ENCODE data around the gene KLK1. TPM values are rescaled to one million over a fixed set of nuclear protein-coding genes. Genes with fewer than 3 reads are reported as not detected.

KLK1 gene
- total and polyA plus RNA-seq, 2 of the 13 experiments (the other 11 are each of a cell fraction or from before 2014, with no cell fraction given) = not detected

DNA sequence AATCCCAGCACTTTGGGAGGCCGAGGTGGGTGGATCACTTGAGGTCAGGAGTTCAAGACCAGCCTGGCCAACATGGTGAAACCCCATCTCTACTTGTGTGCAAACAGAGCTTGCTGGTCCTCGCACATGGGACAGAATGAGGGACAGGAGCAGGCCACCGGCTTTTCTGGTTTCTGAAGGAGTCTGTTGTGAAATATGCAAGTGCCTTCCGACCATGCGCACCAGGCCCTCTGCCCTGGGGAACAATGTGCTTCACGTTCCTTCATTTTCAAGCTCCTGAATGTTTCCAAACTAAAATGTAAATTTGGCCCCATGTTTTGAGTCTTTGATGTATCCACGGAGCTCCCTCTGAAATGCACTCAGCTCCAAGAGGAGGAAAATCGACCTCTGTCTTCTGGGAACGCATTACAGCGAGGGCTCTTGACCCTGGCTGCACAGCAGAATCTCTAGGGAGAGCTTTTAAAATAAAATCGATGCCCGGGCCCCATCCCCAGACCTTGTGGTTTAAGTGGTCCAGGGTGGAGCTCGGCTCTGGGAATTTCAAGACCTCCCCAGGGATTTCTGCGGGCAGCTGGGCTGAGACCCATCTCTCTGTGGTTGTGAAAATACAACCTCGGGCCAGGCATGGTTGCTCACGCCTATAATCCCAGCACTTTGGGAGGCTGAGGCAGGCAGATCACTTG lies 42.7 kb downstream of the KLK1 start (continued):
- TF ChIP-seq ZNF256 (CRISPR knock-in tag; conservative IDR thresholded peaks at IDR 0.05) (no peak), ZNF772 (CRISPR knock-in tag; IDR thresholded peaks at IDR 0.05) (no peak)

DNA sequence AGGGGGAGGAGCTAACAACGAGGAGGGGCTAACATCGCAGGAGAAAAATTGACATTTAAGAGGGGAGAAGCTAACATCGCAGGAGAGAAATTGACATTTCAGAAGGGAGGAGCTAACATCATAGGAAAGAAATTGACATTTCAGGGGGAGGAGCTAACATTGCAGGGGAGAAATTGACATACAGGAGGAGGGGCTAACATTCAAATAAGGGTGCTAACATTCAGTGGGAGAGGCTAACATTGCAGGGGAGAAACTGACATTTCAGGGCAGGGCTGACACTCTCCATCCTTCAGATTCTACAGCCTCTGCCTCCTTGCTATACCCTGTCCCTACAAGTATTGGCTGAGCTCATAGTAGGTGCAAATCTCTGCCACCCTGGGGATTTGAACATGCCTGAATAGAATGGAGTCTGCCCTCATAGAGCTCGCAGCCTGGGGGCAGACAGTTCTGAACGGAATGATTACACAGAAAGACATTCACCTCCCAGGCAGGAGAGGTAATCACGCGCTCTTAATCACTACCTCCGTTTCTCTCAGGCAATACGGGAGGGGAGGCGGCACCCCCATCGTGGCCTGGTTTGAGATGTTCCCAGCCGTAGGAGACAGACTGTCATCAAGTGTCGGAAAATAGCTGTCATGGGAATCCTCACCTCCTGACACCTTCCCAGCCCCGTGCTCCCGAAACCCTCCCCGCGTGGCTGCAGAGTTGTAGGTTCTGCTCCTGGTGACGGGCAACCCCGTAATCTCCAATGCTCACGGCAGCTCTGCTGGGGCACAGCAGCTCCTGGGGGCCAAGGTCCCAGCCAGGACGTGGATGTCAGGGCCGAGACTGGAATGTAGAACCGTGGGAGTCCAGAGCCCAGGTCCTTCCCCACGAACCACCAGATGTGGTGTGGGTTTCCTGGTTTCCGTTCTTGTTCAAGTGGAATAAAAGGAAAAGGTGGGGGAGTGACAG lies 43.8 kb downstream of the KLK1 start:
- no peak overlapping the region for H3K4me2 ChIP-seq (ENCODE audit: low read depth, low read length)
- TF ChIP-seq EZH2 (conservative IDR thresholded peaks at IDR 0.05; ENCODE audit: low read depth, low read length) (0 out of 2 replicates have a peak, but pooled peaks have one; percentile 29), CENPT (CRISPR knock-in tag; IDR thresholded peaks at IDR 0.05; ENCODE audit: low read depth) (no peak)
- POLR2A ChIA-PET = no interaction called here
- H3K4me1 ChIP-seq (ENCODE audit: insufficient read depth, low read length) = 0 out of 2 replicates have a peak, but pooled peaks cover 6% of the 10 kb centered on the region
- BruUV-seq (replicated peaks) = no TSS peak
- H3K79me2 ChIP-seq (ENCODE audit: insufficient read depth, low read length) = no peaks in the 10 kb centered on the region
- 13% methylated on average over 10 of the region's 25 CpGs for WGBS (ENCODE audit: low lambda C conversion rate)
- no peak overlapping the region for H3K9ac ChIP-seq (ENCODE audit: insufficient read depth, low read depth, low read length)
- no peaks in the 10 kb centered on the region for H4K20me1 ChIP-seq (ENCODE audit: insufficient read depth, low read length)
- no peak overlapping the region for H2AFZ ChIP-seq (ENCODE audit: low read length)
- ATAC-seq (no peak), DNase-seq (ENCODE audit: low spot score) (no peak), FAIRE-seq (no peak)
- H3K27me3 ChIP-seq (ENCODE audit: control insufficient read depth in 1 of 2, insufficient read depth in 2 of 2, low read length in 2 of 2) = peaks cover 0 to 31% of the 10 kb centered on the region in 2 experiments; a peak in 3 of 5 replicates
- no peaks in the 10 kb centered on the region for H3K36me3 ChIP-seq (replicated peaks in 1 of 2; ENCODE audit: control insufficient read depth in 1 of 2, insufficient read depth in 2 of 2, low read length in 2 of 2)
- no peak overlapping the region for H3K27ac ChIP-seq (ENCODE audit: extremely low read length, insufficient read depth, low read length)
- CTCF ChIA-PET (ENCODE audit: low intra/inter-chr PET ratio, low total read pairs) = no interaction called here
- H3K9me3 ChIP-seq (ENCODE audit: low read length) = no peaks in the 10 kb centered on the region
- H3K4me3 ChIP-seq (replicated peaks in 1 of 3; ENCODE audit: insufficient read depth in 1 of 3, low read depth in 2 of 3, low read length in 3 of 3) = no peak overlapping the region
- in situ Hi-C loops (cut with HindIII; ENCODE audit: extremely low pct_ligation_motif_present, low pct_unique_long_range_greater_than_20kb) = loop anchor here (10.0 to 25.0 kb wide), 3 partner anchors 175 to 417 kb away; partner anchors contain the start of gene NAPSA
- intact Hi-C loops (cut with micrococcal nuclease; ENCODE audit: unreplicated experiment) = loop anchor here (5.0 kb wide), 1 partner anchor 57 kb away; the partner anchor contains the start of gene CLEC11A

All from HepG2 (cell line).